HG03457 (cell line): ENCODE data around the gene FBXO44.

Experiments
- ATAC-seq: cut with Tn5 transposase; IDR thresholded peaks from one replicate; pipeline ENCODE4 v1.9.1; 2021; ENCODE audit warnings: moderate number of reproducible peaks; ENCODE audit not compliant: unreplicated experiment

FBXO44 gene

DNA sequence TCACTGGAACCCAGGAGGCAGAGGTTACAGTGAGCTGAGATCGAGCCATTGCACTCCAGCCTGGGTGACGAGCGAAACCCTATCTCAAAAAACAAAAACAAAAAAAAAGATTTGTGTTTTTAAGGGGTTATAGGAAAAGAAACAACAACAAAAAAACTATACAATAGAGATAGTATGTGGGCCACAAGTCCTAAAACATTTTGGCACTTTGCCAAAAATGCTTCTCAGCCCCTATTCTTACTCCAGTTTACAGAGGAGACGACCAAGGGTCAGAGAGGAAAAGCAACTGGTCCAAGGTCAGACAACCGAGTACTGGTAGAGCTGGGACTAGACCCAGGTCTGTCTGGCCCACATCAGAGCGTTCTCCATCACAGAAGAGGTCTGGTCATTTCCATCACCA lies 3.0 kb downstream of the FBXO44 start:
- ATAC-seq: no peak

DNA sequence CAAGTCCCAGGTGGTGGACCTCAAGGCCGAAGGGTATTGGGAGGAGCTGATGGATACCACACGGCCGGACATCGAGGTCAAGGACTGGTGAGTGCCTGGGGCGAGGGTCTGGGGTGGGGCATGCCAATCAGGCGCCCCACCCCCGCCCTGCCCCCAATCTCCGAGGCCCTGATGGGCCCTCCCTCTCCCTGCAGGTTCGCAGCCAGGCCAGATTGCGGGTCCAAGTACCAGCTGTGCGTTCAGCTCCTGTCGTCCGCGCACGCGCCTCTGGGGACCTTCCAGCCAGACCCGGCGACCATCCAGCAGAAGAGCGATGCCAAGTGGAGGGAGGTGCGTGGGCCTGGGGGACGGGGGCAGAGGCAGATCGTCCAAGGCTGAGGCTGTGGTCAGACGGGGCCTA lies 3.9 kb downstream of the FBXO44 start:
- no peak for ATAC-seq

DNA sequence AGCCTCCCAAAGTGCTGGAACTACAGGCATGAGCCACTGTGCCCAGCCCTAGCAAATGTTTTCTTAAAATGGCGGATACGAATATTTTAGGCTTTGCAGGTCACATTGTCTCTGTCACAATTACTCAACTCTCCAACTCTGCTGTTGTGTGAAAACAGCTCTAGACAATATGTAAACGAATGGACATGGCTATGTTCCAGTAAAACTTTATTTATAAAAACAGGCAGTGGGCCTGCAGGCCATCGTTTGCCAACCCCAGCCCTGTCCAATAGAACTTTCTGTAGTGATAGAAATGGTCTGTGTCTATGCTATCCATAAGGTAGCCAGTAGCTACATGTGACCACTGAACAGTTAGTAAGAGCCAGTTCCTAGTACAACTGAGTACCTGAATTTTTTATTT lies 5.1 kb downstream of the FBXO44 start:
- no peak for ATAC-seq

DNA sequence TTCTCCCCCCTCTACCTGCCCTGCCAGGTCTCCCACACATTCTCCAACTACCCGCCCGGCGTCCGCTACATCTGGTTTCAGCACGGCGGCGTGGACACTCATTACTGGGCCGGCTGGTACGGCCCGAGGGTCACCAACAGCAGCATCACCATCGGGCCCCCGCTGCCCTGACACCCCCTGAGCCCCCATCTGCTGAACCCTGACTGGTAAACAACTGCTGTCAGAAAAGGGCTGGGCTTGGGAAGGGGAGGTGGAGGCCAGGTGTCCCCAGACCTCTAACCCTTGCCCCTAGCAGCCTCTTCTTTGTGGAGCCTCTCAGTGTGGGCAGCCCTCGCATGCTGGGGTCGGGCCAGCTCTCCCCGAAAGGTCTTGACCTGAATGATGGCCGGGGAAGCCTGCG lies 6.4 kb downstream of the FBXO44 start:
- ATAC-seq: no peak

DNA sequence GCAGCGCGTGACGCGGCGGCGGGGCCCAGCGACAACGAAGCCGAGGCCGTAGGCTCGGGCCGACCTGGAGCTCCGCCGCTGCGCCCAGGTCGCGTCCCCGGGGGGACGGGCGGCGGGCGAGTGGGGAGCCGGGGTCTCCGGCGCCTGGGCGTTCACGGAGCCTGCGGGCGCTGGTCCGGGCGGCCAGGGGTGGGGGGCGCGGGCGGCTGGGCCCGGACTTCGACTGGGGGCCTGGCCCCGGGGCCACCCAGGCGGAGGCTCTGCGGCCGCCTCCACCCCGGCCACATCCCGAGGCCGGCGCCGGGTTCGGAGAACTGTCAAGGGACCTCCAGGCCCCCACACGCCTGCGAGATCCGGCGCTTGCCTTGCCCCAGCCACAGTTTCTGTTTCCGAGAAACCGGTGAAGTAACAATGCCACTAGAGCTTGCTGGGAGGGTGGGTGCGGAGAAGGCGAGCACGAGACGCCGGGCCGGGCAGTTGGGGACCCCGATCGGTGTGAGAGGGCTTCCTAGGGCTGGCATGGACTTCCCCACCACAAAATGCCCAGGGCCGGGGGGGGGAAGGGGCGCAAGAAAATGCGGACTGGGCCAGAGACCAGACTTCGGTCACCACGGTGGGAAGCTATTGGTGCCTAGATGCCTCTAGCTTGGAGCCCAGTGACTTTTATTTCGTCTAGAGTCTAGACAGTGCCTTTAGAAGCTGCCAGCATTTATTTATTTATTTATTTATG lies 9.8 kb downstream of the FBXO44 start:
- ATAC-seq: peak; percentile 35

DNA sequence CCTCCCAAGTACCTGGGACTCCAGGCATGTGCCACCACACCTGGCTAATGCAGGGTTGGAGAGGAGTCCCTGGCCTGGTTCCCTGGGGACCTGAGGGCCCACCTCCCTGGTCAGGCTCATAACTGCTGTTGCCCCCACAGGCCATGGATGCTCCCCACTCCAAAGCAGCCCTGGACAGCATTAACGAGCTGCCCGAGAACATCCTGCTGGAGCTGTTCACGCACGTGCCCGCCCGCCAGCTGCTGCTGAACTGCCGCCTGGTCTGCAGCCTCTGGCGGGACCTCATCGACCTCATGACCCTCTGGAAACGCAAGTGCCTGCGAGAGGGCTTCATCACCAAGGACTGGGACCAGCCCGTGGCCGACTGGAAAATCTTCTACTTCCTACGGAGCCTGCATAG lies 13.8 kb downstream of the FBXO44 start:
- ATAC-seq: no peak

DNA sequence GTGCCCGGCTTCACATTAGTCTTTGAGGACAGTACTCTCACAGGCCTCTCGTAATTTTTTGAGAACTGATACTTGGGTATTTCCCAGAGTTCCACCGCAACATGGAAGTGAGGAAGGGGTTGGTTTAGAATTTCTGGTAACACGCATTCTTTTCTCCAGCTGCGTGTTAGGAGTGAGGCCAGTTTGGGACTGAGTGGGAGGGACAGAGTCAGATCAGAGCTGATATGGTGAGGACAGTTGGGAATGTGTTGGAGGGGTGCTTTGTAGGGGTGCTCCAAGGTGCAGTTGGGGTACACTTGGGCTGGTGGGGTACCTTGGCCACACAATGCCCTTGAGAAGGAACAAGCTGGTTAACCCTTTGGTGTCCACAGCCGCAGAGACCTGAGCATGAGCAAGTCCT lies 16.1 kb downstream of the FBXO44 start:
- ATAC-seq: no peak

DNA sequence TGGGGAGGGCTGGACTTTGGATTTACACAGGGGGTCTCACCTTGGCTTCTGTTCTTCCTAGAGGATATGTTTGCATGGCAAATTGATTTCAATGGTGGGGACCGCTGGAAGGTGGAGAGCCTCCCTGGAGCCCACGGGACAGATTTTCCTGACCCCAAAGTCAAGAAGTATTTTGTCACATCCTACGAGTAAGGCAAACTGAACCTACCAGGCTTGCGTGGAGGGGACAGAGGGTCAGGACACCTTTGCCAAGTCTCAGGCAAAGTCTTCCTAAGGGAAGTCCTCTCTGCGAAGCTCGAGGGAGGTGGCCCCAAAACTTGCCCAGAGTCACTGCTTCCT lies 16.5 kb downstream of the FBXO44 start:
- no peak for ATAC-seq

DNA sequence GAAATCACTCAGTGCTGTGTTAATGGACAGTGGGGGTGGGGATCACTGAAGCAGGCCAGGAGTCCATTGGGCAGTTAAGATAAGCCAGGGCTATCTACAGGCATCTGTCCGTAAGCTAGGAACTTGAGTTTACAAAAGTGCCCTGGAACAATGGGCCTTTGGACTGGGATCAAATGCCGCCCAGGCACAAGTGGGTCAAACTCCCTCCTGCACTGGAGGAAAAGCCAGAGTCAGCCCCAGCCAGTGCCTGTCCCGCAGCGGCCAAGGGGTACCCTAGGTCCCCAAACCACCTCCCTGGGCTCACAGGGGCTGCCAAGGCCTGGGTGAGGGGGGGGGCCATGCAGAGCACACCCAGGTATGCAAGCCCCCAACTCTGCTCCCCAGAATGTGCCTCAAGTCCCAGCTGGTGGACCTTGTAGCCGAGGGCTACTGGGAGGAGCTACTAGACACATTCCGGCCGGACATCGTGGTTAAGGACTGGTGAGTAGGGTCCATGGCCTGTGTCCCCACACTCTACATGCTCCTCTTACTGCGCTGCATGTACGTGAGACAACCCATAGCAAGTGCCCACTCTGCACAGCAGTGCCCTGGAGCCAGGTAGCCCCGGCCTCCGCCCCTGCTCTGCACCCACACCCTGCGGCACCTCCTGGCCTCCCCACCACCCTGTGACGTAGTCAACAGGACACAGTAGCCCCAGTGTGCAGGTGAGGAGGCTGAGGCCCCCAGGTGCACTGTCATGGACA lies 17.0 kb downstream of the FBXO44 start:
- no peak for ATAC-seq

DNA sequence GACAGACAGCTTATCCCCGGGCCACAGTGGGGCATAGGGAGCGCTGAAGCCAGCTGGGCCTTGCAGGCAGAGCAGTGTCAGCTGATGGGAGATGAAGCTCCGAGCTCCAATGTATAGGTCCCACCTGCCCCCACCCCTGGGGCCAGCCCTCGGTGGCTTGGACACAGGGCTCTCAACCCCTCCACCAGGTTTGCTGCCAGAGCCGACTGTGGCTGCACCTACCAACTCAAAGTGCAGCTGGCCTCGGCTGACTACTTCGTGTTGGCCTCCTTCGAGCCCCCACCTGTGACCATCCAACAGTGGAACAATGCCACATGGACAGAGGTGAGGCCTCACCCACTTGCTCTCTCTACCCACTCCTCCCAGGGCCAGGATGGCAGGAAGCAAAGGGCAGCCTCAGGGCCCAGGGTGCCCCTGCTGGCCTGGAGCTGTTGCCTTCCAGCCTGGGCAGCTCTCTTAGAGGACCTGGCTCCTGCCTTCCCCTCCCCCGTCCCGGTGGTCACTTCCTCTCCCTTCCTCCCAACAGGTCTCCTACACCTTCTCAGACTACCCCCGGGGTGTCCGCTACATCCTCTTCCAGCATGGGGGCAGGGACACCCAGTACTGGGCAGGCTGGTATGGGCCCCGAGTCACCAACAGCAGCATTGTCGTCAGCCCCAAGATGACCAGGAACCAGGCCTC lies 18.6 kb downstream of the FBXO44 start:
- no peak for ATAC-seq

DNA sequence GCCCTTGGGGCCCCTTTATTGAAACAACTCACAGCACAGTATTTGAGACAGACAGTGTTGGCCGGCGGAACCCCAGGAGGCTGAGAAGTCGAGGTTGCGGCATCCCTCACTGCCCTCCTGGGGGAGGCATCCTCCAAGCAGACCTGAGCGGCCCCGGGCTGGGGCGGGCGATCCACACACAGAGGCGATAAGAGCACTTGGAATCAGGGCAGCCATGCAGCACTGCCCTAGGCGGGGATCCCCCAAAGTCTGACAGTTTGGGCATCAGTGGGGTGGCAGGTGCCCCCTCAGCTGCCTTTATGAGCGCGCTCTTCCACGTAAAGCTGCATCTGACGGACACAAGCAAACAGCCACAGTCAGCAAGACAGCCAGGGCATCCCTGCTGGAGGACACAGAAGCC lies 19.8 kb downstream of the FBXO44 start:
- ATAC-seq: no peak

DNA sequence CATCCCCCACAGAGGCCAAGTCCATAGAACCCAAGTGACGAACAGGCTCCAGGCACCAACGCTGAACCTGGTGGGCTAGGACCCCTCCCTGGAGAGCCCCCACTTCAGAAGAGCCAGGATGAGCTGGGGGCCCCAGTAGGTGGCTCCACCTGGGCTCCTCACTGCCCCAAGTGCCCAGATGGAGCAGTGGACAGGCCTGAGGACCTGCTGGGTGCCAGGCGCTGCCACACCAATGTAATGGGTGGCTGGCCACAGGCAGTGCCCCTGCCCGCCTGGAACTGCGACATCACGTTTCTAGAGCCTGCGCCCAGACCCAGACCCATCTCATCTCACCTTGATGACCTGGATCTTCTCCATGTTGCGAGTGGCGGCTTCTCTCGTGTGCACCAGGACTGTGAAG lies 20.6 kb downstream of the FBXO44 start:
- ATAC-seq: no peak

DNA sequence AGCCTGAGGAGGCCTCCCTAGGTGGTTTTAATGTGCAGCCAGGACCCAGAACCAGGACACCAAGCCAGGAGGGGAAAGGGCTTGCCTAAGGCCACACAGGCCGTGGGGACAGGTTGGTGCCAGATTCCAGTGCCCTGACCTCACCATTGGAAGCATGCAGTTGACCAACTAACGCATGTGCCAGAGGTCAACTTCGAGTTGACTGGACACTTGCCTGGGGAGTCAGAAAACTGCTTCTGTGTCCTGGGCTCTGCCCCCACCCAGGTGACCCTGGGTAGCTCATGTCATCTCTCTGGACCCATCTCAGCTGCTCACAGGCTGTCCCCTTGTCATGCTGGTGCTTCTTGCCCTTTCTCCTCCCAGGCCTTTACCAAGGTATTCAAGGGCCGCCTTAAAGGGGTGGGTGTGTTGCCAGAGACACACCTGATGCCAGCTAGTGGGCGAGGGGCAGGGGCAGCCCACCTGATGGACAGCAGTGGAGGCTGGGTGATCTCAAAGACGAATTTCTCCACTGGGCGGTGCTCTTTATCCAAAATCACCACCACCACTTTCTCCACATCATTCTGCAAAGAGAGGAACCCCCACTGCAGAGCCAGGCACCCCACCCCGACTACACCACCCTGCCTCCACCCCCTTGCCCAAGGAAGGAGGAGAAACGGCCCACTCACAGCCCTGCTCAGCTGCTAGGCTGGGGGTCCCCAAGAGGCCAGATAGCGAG lies 21.9 kb downstream of the FBXO44 start:
- ATAC-seq: no peak

DNA sequence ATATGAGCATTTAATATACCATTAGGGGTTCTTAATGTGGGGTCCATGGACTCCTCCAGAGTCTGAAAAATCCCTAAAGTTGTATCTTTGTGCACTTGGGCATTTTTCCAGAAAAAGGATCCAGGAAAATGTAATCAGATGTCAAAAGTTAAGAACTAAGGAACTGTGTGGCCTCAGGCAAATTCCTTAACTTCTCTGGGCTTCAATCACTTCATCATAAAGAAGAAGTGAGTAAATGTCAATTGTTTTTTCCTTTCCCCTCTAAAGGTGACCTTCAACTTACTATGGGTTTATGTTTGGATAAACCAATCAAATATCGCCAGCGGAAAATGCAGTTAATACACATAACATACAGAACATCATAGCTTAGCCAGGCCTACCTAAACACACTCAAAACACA lies 23.8 kb downstream of the FBXO44 start:
- no peak for ATAC-seq

DNA sequence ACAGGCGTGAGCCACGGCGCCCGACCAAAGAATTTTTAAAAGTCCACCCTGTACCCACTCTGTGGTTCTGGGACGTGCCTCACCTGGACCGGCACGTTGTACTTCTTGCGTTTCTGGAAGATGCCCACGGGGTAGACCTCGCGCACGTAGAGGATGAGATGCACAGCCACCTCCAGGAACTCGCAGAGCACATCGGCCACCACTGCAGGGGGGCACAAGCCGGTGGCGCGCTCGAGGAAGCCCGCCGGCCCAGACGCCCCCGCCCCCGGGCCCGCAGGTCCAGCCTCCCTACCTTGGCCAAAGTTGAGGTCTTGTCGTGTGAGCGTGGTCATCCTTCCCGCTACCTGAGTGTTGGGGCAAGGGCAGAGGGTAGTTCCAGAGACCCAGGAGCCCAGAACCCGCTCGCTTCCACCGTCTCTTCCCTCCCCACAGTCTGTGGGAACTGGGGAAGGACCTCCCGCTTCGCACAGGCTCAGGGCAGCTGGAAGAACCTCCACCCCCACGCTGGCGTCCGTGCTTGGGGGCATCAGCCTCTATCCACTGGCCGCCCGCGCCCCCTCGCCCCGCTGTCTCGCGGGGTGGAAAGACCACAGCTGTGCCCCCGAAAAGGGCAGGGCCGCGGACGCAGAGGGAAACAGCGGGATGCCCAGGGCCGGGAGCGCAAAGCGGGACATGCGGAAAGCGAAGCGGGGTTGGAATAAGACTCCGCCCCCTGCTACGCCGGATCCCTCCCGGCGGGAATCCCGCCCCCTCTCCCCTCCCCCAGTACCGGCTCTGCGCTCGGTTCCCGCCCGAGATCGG lies 25.8 kb downstream of the FBXO44 start:
- peak; percentile 15 for ATAC-seq

DNA sequence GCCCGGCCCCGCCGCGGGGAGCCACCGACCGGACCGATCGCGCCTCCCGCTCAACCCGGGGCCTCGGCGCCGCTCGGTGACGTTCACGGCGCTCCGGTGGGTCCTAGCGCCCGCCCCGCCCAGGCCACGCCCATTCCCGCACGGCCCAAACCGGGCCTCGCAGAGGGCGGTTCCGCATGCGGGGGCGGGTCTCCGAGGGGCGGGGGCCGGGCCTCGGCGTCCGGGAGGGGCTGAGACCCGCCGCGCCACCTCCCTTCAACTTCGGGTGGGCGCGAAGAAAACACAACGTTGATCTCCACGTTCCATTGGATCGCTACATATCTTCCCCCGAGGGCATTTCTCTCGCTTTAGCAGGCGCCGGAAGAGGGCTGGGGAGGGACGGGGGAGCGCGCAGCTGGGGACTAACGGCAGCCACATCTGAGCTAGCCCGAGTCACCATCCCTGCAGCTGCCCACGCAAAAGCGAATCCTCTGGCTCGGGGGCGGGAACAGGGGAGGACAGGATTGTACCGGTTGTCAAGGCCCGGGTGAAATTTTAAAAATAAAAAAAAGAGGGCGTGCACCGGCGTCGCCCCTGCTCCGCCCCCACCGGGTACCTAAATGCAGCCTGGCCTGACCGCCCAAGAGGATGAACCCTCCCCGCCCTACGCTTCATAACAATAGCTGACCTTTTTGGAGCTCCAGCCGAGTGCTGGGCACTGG lies 26.5 kb downstream of the FBXO44 start, which contains the start of gene MAD2L2:
TSS of gene MAD2L2 (minus strand) at position 78 of the 701 bp plus-strand sequence. CDS start 547 bp downstream, outside the sequence.
- ATAC-seq: peak; percentile 68

DNA sequence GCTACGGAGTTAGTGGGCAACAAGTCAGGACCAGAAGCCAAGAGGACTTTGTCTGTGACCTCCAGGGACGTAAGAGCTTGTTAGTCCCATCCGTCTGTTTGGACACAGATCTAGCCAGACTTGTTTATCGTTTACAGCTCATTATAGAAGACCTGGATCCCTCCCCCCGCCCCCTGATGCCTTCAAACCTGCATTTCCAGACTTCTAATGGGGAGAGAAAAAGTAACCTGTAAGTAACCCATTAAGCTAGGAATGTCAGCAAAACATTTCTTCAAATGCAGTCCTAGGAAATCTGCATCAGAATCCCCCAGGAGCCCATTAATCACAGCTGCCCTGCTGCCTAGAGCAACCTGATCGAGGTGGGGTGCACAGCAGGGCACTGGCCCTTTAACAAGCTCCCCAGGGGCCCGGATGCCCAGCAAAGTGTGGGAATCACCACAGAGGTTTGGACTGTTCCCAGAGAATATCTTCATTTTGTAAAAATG lies 27.7 kb downstream of the FBXO44 start:
- ATAC-seq: no peak

DNA sequence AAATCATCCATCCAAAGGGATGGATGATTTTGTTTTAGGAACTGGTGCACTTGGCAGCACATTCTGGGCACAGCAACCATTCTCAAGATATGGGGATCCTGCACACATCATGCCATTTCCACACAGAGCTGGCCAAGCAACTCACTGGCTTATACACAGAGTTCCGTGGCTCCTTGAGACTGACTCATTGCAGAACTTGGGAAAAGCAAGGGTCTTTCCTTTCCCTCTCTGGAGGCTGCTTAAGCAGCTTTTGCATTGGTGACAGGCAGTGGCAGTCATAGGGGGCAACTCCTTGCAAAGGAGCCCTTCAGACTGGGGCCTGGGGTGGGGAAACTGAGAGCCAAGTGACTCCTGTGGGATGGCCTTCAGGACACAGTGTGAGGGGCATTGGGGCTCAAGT lies 28.1 kb downstream of the FBXO44 start:
- no peak for ATAC-seq

DNA sequence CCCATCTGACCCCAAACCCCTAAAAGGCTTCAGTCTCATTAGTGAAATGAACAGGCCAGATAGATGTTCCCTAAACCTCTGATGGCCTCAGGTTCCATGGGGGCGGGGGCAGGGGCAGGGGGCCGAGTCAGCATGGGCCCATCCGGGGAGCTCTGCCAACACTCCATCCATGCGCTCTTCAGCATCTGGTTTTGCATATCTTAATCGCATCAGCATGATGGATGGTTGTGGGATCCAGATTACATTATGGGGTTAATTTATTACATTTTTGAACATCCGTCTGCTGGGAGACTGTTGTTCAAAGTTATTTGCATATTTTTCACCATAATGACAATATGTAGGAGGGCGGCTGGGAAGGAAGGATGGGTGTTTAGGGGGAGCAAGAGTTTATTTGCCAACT lies 29.4 kb downstream of the FBXO44 start:
- no peak for ATAC-seq

DNA sequence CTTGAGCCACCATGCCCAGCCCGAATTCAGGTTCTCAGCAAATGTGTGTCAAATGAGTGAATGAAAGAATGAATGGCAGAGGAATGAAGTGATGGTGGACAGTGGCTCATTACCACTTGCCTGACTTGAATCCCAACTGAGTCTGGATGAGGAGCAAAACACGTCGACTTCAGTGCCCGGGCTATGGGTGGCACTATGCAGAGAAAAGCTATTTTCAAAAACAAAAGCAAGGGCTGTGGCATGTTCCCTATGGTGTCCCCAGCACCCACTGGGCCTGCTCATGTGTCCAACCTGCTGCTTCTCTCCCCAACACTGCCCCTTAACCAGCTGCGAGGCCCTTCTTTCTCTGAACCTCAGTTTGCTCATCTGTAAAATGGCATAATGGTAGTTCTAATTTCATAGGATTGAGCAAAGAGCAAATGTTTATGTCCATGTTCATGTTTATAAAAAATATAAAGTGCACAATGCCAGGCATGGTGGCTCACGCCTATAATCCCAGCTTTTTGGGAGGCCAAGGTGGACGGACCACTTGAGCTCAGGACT lies 30.6 kb downstream of the FBXO44 start:
- ATAC-seq: no peak
